ENCODE results near the gene CBFA2T2.

Gene CBFA2T2

GRCh38 chr20:33493076-33493766, 3.3 kb downstream of the CBFA2T2 start:
- no peak for TF ChIP-seq FOXP2 (optimal IDR thresholded peaks at IDR 0.05; ENCODE audit: borderline replicate concordance, extremely low read depth, extremely low read length, insufficient read depth)
- no peak for TF ChIP-seq TAF1 (IDR thresholded peaks at IDR 0.05; ENCODE audit: borderline replicate concordance, insufficient read depth, low read length)
- TF ChIP-seq POLR2AphosphoS5 (IDR thresholded peaks at IDR 0.05; ENCODE audit: low read depth, low read length) = no peak
- no peak for TF ChIP-seq REST (IDR thresholded peaks at IDR 0.05; ENCODE audit: insufficient read depth in 1 of 2, low read depth in 2 of 2, low read length in 2 of 2)
- no peak for TF ChIP-seq SIN3A (IDR thresholded peaks at IDR 0.05; ENCODE audit: borderline replicate concordance, insufficient read depth, low read length)

- TF ChIP-seq TAF1 (IDR thresholded peaks at IDR 0.05; ENCODE audit: borderline replicate concordance, insufficient read depth, low read length) = no peak
- TF ChIP-seq FOXP2 (optimal IDR thresholded peaks at IDR 0.05; ENCODE audit: borderline replicate concordance, extremely low read depth, extremely low read length, insufficient read depth) = no peak
- no peak for TF ChIP-seq SIN3A (IDR thresholded peaks at IDR 0.05; ENCODE audit: borderline replicate concordance, insufficient read depth, low read length)
- no peak for TF ChIP-seq REST (IDR thresholded peaks at IDR 0.05; ENCODE audit: insufficient read depth in 1 of 2, low read depth in 2 of 2, low read length in 2 of 2)
- no peak for TF ChIP-seq POLR2AphosphoS5 (IDR thresholded peaks at IDR 0.05; ENCODE audit: low read depth, low read length)
These were observed 9.5 kb downstream of the CBFA2T2 start for GRCh38 chr20:33499355-33499754.

- TF ChIP-seq REST (IDR thresholded peaks at IDR 0.05; ENCODE audit: insufficient read depth in 1 of 2, low read depth in 2 of 2, low read length in 2 of 2) (no peak), TAF1 (IDR thresholded peaks at IDR 0.05; ENCODE audit: borderline replicate concordance, insufficient read depth, low read length) (no peak), SIN3A (IDR thresholded peaks at IDR 0.05; ENCODE audit: borderline replicate concordance, insufficient read depth, low read length) (no peak)
These were observed 11.1 kb downstream of the CBFA2T2 start for GRCh38 chr20:33501000-33501399.

GRCh38 chr20:33503564-33503963, 13.7 kb downstream of the CBFA2T2 start:
- TF ChIP-seq TAF1 (IDR thresholded peaks at IDR 0.05; ENCODE audit: borderline replicate concordance, insufficient read depth, low read length) (no peak), REST (IDR thresholded peaks at IDR 0.05; ENCODE audit: insufficient read depth in 1 of 2, low read depth in 2 of 2, low read length in 2 of 2) (no peak), FOXP2 (optimal IDR thresholded peaks at IDR 0.05; ENCODE audit: borderline replicate concordance, extremely low read depth, extremely low read length, insufficient read depth) (no peak), POLR2AphosphoS5 (IDR thresholded peaks at IDR 0.05; ENCODE audit: low read depth, low read length) (no peak), SIN3A (IDR thresholded peaks at IDR 0.05; ENCODE audit: borderline replicate concordance, insufficient read depth, low read length) (no peak)

DNA sequence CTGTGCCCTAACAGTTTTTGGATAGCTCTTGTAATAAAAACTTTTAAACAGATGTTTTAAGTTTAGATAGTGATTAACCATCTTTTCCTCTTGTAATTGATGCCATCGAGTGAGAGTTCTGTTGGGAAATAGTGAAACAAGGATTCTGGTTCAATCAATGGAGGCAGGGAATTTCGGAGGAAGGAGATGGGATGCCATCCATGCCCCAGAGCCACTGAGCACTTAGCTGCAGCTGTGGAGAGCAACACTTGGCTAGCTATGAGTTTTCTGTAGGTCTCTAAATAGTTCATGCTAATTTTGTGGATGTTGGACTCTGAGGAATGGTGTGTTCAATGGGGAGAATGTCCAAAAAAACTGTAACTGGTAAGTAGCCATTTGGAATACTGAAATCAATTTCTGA, 16.7 kb downstream of the CBFA2T2 start:
- TF ChIP-seq SIN3A (IDR thresholded peaks at IDR 0.05; ENCODE audit: borderline replicate concordance, insufficient read depth, low read length) (no peak), FOXP2 (optimal IDR thresholded peaks at IDR 0.05; ENCODE audit: borderline replicate concordance, extremely low read depth, extremely low read length, insufficient read depth) (no peak), POLR2AphosphoS5 (IDR thresholded peaks at IDR 0.05; ENCODE audit: low read depth, low read length) (no peak), REST (IDR thresholded peaks at IDR 0.05; ENCODE audit: insufficient read depth in 1 of 2, low read depth in 2 of 2, low read length in 2 of 2) (no peak), TAF1 (IDR thresholded peaks at IDR 0.05; ENCODE audit: borderline replicate concordance, insufficient read depth, low read length) (no peak)

Data from PFSK-1 (cell line).